ENCODE results near the gene FBXW2. TPM values are rescaled to one million over a fixed set of nuclear protein-coding genes. Genes with fewer than 3 reads are reported as not detected.
"Not testable (repeated sequence)": the region's sequence is repeated elsewhere in the genome, so short reads cannot be mapped to it uniquely, and the experiment has no call there.

The FBXW2 gene
- total RNA-seq, 1 experiment from 2014 or later, result 68.5 TPM

DNA sequence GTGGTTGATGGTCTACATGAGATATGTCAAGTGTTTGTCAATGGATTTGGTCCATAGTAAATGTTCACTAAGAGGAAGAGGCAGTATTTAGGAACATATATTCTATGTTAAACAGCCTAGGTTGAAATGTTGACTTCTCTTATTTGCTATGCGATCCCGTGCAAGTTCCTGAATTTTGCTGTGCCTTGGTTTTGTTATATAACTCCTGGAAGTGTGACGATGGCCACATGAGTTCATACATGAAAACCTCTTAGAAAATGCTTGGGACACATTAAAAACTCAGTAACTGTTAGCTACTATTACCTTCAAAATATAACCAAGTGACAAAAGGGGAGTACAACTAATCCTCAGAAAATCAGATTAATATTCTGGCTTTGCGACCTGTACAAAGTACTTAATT, 21.9 kb upstream of the FBXW2 start:
- intact Hi-C loops (cut with micrococcal nuclease; ENCODE audit: unreplicated experiment), result no loop called here
- Histone ChIP-seq H3K36me3 (ENCODE audit: insufficient read depth, low read length, poor library complexity, severe bottlenecking) (peaks cover 27% of the 10 kb centered on the region), H3K27me3 (replicated peaks; ENCODE audit: insufficient read depth, low read depth, low read length, poor library complexity) (no peaks in the 10 kb centered on the region), H3K4me3 (ENCODE audit: low read depth, low read length, poor library complexity, severe bottlenecking) (no peak overlapping the region), H3K4me1 (ENCODE audit: insufficient read depth, low read length, poor library complexity, severe bottlenecking) (no peaks in the 10 kb centered on the region), H3K27ac (ENCODE audit: low read depth, low read length, poor library complexity, severe bottlenecking) (no peak overlapping the region), H3K9me3 (ENCODE audit: low read depth, low read length, poor library complexity, severe bottlenecking) (no peaks in the 10 kb centered on the region)
- POLR2A ChIA-PET (ENCODE audit: low non-redundant PET), result interaction anchor here (0.6 kb wide), 1 partner anchor 128 kb away, joined by 3 read pairs; no protein-coding TSS in a partner anchor
- TF ChIP-seq EZH2 (IDR thresholded peaks at IDR 0.05; ENCODE audit: borderline replicate concordance, low read depth, low read length, poor library complexity, severe bottlenecking), result no peak
- TF ChIP-seq, protein P1, sequence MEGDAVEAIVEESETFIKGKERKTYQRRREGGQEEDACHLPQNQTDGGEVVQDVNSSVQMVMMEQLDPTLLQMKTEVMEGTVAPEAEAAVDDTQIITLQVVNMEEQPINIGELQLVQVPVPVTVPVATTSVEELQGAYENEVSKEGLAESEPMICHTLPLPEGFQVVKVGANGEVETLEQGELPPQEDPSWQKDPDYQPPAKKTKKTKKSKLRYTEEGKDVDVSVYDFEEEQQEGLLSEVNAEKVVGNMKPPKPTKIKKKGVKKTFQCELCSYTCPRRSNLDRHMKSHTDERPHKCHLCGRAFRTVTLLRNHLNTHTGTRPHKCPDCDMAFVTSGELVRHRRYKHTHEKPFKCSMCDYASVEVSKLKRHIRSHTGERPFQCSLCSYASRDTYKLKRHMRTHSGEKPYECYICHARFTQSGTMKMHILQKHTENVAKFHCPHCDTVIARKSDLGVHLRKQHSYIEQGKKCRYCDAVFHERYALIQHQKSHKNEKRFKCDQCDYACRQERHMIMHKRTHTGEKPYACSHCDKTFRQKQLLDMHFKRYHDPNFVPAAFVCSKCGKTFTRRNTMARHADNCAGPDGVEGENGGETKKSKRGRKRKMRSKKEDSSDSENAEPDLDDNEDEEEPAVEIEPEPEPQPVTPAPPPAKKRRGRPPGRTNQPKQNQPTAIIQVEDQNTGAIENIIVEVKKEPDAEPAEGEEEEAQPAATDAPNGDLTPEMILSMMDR (conservative IDR thresholded peaks at IDR 0.05; ENCODE audit: low read depth, low read length), result no peak
- no TSS peak for BruUV-seq (replicated peaks)
- no peak for DNase-seq (ENCODE audit: low spot score)
- CTCF ChIA-PET, result no interaction called here

- intact Hi-C loops (cut with micrococcal nuclease; ENCODE audit: unreplicated experiment), result no loop called here
- no peaks in the 10 kb centered on the region for H3K36me3 ChIP-seq (ENCODE audit: insufficient read depth, low read length, poor library complexity, severe bottlenecking)
- H3K27me3 ChIP-seq (replicated peaks; ENCODE audit: insufficient read depth, low read depth, low read length, poor library complexity), result no peaks in the 10 kb centered on the region
- no peak overlapping the region for H3K4me3 ChIP-seq (ENCODE audit: low read depth, low read length, poor library complexity, severe bottlenecking)
- POLR2A ChIA-PET (ENCODE audit: low non-redundant PET), result no interaction called here
- BruUV-seq (replicated peaks), result no TSS peak
- H3K9me3 ChIP-seq (ENCODE audit: low read depth, low read length, poor library complexity, severe bottlenecking), result peaks cover 17% of the 10 kb centered on the region
- H3K27ac ChIP-seq (ENCODE audit: low read depth, low read length, poor library complexity, severe bottlenecking), result no peak overlapping the region
- TF ChIP-seq, protein P1 (conservative IDR thresholded peaks at IDR 0.05; ENCODE audit: low read depth, low read length), result no peak
- TF ChIP-seq EZH2 (IDR thresholded peaks at IDR 0.05; ENCODE audit: borderline replicate concordance, low read depth, low read length, poor library complexity, severe bottlenecking), result no peak
- no peaks in the 10 kb centered on the region for H3K4me1 ChIP-seq (ENCODE audit: insufficient read depth, low read length, poor library complexity, severe bottlenecking)
- CTCF ChIA-PET, result no interaction called here
- no peak for DNase-seq (ENCODE audit: low spot score)
Observed at GRCh38 chr9:120808931-120809330, 15.7 kb upstream of the FBXW2 start.

DNA sequence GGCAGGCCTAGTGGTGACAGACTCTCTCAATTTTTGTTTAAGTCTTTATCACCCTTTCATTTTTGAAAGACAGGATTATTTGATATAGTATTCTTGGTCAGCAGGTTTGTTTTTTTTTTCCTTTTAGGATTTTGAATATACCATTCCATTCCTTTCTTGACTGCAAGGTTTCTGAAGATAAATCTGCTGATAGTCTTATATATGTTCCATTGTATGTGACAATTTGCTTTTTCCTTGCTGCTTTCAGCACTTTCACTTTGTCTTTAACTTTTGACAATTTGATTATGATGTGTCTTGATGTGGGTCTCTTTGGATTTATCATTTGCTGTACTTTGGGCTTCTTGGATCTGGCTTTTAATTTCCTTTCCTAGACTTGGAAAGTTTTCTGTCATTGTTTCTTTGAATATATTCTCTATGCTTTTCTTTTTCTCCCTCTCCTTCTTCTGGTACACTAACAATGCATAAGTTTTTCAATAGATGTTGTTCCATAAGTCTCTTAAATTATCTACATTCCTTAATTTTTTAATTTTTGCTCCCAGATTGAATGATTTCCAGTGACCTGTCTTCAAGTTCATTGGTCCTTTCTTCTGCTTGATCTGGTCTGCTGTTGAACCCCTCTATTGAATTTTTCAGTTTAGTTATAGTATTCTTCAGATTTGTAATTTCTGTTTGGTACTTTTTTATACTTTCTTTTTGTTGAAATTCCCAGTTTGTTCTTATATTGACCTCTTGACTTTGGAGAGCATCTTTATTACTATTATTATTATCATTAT, 14.6 kb upstream of the FBXW2 start:
- POLR2A ChIA-PET (ENCODE audit: low non-redundant PET), result no interaction called here
- BruUV-seq (replicated peaks), result no TSS peak
- CTCF ChIA-PET, result no interaction called here
- H3K36me3 ChIP-seq (ENCODE audit: insufficient read depth, low read length, poor library complexity, severe bottlenecking), result no peaks in the 10 kb centered on the region
- no peak overlapping the region for H3K4me3 ChIP-seq (ENCODE audit: low read depth, low read length, poor library complexity, severe bottlenecking)
- H3K9me3 ChIP-seq (ENCODE audit: low read depth, low read length, poor library complexity, severe bottlenecking), result peaks cover 17% of the 10 kb centered on the region
- DNase-seq (ENCODE audit: low spot score), result no peak
- TF ChIP-seq, protein P1 (conservative IDR thresholded peaks at IDR 0.05; ENCODE audit: low read depth, low read length), result no peak
- TF ChIP-seq EZH2 (IDR thresholded peaks at IDR 0.05; ENCODE audit: borderline replicate concordance, low read depth, low read length, poor library complexity, severe bottlenecking), result no peak
- H3K4me1 ChIP-seq (ENCODE audit: insufficient read depth, low read length, poor library complexity, severe bottlenecking), result no peaks in the 10 kb centered on the region
- intact Hi-C loops (cut with micrococcal nuclease; ENCODE audit: unreplicated experiment), result no loop called here
- H3K27me3 ChIP-seq (replicated peaks; ENCODE audit: insufficient read depth, low read depth, low read length, poor library complexity), result no peaks in the 10 kb centered on the region
- H3K27ac ChIP-seq (ENCODE audit: low read depth, low read length, poor library complexity, severe bottlenecking), result no peak overlapping the region

DNA sequence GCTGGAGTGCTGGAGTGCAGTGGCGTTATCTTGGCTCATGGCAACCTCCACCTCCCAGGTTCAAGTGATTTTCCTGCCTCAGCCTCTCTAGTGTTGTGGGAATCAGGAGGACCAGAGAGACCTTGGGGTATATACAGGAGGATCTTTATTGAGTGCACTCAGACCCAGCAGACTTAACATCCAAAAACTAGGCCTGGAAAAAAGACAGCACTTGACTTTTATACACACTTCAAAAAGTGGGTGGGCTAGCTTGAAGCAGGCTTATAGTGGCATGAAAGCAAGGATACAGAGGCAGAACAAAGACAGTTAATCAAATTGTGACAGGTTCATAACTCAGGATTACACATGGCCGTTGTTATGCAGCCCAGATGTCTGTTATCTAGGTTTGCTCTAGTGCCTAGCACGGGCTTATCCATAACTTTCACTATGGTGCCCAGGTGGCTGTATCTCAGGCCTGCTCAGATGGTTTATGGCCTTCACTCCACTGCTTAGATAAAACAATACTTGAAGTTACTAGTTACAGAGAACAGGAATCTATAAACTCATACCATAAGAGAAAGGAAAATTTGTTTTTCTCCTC, 11.7 kb upstream of the FBXW2 start:
- POLR2A ChIA-PET (ENCODE audit: low non-redundant PET); BruUV-seq (replicated peaks); DNase-seq (ENCODE audit: low spot score); H3K4me3 ChIP-seq (ENCODE audit: low read depth, low read length, poor library complexity, severe bottlenecking); H3K27ac ChIP-seq (ENCODE audit: low read depth, low read length, poor library complexity, severe bottlenecking); CTCF ChIA-PET; H3K4me1 ChIP-seq (ENCODE audit: insufficient read depth, low read length, poor library complexity, severe bottlenecking); H3K27me3 ChIP-seq (replicated peaks; ENCODE audit: insufficient read depth, low read depth, low read length, poor library complexity); H3K36me3 ChIP-seq (ENCODE audit: insufficient read depth, low read length, poor library complexity, severe bottlenecking); intact Hi-C loops (cut with micrococcal nuclease; ENCODE audit: unreplicated experiment): not testable (repeated sequence)
- peaks cover 17% of the 10 kb centered on the region for H3K9me3 ChIP-seq (ENCODE audit: low read depth, low read length, poor library complexity, severe bottlenecking)
